Kidney glomerular epithelial cell (primary cell): ENCODE data around the gene FNBP1.

Experiments used
- DNase-seq: peaks from one replicate; lab custom pipeline; 2025; lab: John Stamatoyannopoulos, UW

Gene FNBP1

GRCh38 chr9:129919841-129920240, 123.1 kb downstream of the FNBP1 start:
- DNase-seq: no peak

GRCh38 chr9:129919277-129919676, 123.7 kb downstream of the FNBP1 start:
- DNase-seq: no peak

GRCh38 chr9:129918296-129918950, 124.6 kb downstream of the FNBP1 start:
- no peak for DNase-seq

GRCh38 chr9:129916707-129917106, 126.3 kb downstream of the FNBP1 start:
- no peak for DNase-seq

- DNase-seq: no peak
Measured at GRCh38 chr9:129914051-129914450, 128.9 kb downstream of the FNBP1 start.

GRCh38 chr9:129910628-129911567, 132.1 kb downstream of the FNBP1 start:
- DNase-seq: peak; percentile 95

- no peak for DNase-seq
Measured at GRCh38 chr9:129909851-129910250, 133.1 kb downstream of the FNBP1 start.

- no peak for DNase-seq
Measured at GRCh38 chr9:129908906-129909305, 134.1 kb downstream of the FNBP1 start.

GRCh38 chr9:129907201-129907600, 135.8 kb downstream of the FNBP1 start:
- no peak for DNase-seq

- no peak for DNase-seq
Measured at GRCh38 chr9:129906298-129906697, 136.7 kb downstream of the FNBP1 start.

- no peak for DNase-seq
Measured at GRCh38 chr9:129904734-129905133, 138.3 kb downstream of the FNBP1 start.

- DNase-seq: no peak
Measured at GRCh38 chr9:129902740-129903134, 140.3 kb downstream of the FNBP1 start.

GRCh38 chr9:129901993-129902739, 140.8 kb downstream of the FNBP1 start:
- no peak for DNase-seq

GRCh38 chr9:129900263-129901027, 142.5 kb downstream of the FNBP1 start:
- DNase-seq: no peak

GRCh38 chr9:129899620-129900019, 143.4 kb downstream of the FNBP1 start:
- DNase-seq: no peak

GRCh38 chr9:129898185-129898584, 144.8 kb downstream of the FNBP1 start:
- no peak for DNase-seq

- no peak for DNase-seq
Measured at GRCh38 chr9:129897263-129897662, 145.7 kb downstream of the FNBP1 start.

- no peak for DNase-seq
Measured at GRCh38 chr9:129895376-129896268, 147.4 kb downstream of the FNBP1 start.

- DNase-seq: no peak
Measured at GRCh38 chr9:129894120-129894823, 148.7 kb downstream of the FNBP1 start.

- DNase-seq: no peak
Measured at GRCh38 chr9:129891569-129891968, 151.4 kb downstream of the FNBP1 start.
